Measurements from ENCODE around the gene NPTXR. TPM values are rescaled to one million over a fixed set of nuclear protein-coding genes. Genes with fewer than 3 reads are reported as not detected.

NPTXR gene
- total RNA-seq, 1 donor from 2014 or later = 0.58 TPM

DNA sequence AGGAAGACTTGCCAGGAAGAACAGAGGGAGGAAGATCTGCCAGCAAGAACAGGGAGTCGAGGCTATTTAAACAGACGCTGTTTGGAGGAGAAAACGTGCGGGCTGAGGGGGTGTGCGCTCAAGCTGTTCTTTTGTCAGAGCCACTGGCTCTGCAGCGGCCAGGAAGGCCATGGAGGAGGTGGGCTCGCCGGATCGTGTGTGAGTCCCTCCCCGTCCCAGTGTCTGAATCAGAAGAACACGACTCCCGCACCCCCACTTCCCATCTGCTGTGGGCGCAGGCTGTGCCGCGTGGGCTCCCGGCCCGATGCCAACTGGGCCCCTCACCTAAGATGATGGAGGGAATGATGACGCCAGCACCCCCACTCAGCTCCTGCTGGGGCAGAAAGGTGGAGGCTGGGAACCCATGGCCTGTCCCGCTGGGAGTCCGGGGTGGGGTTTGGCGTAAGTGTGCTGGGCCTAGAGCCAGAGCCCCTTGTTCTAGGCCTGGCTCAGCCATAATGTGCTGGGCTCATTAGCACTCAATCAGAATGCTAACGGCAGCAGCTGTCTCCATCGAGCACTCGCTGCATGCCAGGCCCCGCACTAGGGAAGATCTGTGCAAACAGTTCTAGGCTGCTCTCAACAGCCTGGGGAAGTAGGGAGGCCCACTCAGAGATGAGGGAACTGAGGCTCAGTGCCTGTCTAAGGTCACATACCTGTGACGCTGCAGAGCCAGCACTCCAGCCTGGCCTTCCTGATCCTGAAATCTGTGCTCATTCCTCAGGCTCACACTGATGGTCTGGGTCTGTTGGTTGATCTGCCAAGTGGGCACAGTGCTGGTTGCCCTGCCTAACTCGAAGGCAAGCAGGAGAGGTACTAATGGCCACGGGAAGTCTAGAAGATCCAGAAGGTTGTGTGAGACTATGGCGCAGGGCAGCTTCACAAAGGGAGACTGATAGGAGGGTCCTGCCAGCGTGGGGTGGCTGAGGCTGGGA is 11.5 kb downstream of the NPTXR start:
- no peak overlapping the region for H3K4me3 ChIP-seq (ENCODE audit: low read depth, low read length)
- no peak for DNase-seq (ENCODE audit: low read depth)
- TF ChIP-seq, protein P1, sequence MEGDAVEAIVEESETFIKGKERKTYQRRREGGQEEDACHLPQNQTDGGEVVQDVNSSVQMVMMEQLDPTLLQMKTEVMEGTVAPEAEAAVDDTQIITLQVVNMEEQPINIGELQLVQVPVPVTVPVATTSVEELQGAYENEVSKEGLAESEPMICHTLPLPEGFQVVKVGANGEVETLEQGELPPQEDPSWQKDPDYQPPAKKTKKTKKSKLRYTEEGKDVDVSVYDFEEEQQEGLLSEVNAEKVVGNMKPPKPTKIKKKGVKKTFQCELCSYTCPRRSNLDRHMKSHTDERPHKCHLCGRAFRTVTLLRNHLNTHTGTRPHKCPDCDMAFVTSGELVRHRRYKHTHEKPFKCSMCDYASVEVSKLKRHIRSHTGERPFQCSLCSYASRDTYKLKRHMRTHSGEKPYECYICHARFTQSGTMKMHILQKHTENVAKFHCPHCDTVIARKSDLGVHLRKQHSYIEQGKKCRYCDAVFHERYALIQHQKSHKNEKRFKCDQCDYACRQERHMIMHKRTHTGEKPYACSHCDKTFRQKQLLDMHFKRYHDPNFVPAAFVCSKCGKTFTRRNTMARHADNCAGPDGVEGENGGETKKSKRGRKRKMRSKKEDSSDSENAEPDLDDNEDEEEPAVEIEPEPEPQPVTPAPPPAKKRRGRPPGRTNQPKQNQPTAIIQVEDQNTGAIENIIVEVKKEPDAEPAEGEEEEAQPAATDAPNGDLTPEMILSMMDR (conservative IDR thresholded peaks at IDR 0.05; ENCODE audit: low read depth, low read length) = no peak

DNA sequence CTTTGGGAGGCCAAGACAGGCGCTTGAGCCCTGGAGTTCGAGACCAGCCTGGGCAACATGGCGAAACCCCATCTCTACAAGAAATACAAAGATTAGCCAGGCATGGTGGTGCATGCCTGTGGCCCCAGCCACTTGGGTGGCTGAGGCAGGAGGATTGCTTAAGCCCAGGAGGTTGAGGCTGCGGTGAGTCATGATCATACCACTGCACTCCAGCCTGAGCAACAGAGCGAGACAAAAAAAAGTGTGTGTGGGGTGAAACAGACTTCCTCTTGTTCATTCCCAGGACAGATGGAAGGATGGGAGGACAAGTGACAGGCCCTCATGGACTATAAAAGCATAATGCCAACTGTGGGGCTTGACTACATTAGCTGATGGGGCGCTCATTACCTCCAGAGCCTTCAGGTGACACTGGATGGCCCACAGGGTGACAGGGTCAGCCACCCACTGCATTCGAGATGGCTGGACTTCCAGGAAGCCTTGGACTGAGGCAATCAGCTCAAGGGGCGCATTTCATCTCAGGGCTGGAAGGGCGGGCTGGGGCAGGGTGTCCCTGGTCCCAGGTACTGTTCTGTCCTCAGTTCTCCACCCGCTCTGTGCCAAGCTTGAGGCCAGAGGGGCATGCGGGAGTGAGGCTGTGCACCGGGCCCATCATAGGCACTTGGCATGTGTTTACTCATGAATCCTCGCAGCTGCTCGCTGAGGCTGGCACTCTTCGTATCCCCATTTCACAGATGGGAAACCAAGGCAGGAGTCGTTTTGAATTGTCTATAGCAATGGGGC is 12.5 kb downstream of the NPTXR start:
- H3K4me3 ChIP-seq (ENCODE audit: low read depth, low read length) = no peak overlapping the region
- TF ChIP-seq, protein P1 (conservative IDR thresholded peaks at IDR 0.05; ENCODE audit: low read depth, low read length) = no peak
- peak; percentile 59 for DNase-seq (ENCODE audit: low read depth)

DNA sequence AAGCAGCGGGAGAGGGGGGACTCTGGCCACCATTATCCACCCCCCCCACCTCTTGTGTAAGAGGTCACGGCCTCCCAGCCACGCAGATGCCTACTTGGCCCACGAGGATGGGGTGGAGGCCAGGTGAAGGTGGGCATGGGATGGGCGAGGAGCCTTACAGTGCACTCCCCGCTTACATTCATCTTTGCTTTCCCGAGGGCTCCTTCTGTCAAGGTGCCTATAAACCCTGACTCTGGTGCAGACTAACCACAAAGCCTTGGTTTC is 13.1 kb downstream of the NPTXR start:
- DNase-seq (ENCODE audit: low read depth) = no peak
- H3K4me3 ChIP-seq (ENCODE audit: low read depth, low read length) = no peak overlapping the region
- TF ChIP-seq, protein P1 (conservative IDR thresholded peaks at IDR 0.05; ENCODE audit: low read depth, low read length) = no peak

DNA sequence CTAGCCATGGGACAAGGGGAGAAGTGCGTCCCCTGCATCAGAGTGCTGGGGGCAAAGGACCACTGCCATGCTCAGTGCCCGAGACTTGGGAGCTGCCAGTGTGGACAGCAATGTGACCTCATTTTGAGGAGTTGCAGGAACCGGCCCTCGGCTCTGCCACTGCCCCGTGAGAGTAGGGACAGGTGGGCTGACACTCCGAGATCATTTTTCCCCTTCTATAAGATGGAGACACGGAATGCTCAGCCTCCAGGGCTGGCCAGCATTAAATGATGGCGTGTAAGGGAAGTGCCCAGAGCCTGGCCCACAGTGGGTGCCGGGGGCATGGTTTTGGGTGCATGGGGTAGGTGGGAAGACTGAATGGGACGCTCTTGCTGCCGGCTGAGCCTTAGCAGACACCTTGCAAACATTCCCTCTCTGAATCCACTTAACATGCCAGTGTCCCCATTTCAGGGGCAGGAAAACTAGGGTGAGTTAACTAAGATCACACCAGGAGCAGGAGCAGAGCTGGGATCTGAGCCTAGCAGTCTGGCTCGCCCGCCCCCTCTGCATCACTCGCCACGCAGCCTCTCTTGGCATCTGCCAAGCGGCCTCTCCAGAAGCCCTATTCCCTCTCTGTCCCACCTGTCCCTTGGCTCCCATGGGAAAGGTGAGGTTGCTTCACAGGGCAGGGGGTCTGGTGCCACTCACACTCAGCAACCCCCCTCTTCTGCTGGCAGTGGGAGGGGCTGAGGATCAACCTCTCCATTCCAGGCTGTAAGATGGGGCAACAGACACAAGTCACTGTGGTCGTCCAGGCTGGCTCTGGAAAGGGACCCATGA is 13.6 kb downstream of the NPTXR start:
- DNase-seq (ENCODE audit: low read depth) = no peak
- TF ChIP-seq, protein P1 (conservative IDR thresholded peaks at IDR 0.05; ENCODE audit: low read depth, low read length) = no peak
- no peak overlapping the region for H3K4me3 ChIP-seq (ENCODE audit: low read depth, low read length)

DNA sequence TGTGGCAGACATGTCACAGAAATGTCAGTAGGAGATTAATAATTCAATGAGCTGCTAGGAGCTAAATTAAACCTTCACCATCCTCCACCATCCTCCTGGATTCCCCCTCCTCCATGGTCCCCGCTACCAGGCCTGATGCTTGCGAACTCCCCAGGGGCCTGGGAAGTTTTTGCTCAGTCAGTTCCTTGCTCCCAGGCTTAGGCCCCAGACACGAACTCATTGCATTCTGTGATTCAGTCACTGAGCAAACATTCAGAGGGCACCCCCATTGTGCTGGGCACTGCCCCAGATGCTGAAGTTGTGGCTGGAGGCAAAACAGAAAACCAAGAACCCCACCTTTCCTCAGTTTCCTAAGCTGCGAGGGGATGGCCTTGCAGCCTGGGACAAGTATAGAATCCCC is 14.3 kb downstream of the NPTXR start:
- no peak for DNase-seq (ENCODE audit: low read depth)
- TF ChIP-seq, protein P1 (conservative IDR thresholded peaks at IDR 0.05; ENCODE audit: low read depth, low read length) = no peak
- H3K4me3 ChIP-seq (ENCODE audit: low read depth, low read length) = no peak overlapping the region

DNA sequence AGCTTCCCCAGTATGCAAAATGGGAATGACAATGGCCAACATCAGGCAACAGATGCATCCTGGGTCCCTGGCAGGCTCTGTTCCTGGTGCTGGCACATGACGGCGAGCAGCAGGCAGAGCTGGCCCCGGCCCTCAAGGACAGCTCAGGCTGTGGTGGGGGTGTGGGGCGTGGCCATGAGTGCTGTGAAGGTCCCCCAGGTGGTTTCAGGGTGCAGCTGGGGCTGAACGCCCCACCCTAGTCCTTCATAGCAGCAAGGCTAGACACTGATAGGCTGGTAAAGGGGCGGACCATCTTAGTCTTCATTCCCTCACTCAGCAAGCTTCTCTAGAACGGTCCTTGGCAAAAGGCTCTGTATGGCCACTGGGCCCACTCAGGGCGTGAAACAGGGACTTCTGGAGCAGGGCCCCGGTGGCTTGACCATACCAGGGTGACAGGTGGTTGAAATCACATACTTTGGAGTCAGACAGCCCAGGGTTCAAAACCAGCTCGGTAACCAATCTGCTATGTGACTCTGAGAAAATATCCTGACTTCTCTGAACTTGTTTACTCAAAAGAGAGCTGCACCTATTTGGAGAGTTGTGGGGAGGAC is 15.1 kb downstream of the NPTXR start:
- TF ChIP-seq, protein P1 (conservative IDR thresholded peaks at IDR 0.05; ENCODE audit: low read depth, low read length) = no peak
- no peak overlapping the region for H3K4me3 ChIP-seq (ENCODE audit: low read depth, low read length)
- no peak for DNase-seq (ENCODE audit: low read depth)

Measured in epithelial cell of proximal tubule (primary cell).